Neural progenitor cell (in vitro differentiated cells): Measurements from ENCODE around the gene GUCY1A2. TPM values are rescaled to one million over a fixed set of nuclear protein-coding genes. Genes with fewer than 3 reads are reported as not detected.
"Not testable (repeated sequence)": the region's sequence is repeated elsewhere in the genome, so short reads cannot be mapped to it uniquely, and the experiment has no call there.

Experiments
- DNase-seq: peaks from one replicate; pipeline ENCODE4 v3.0.0-alpha.2; 2016; ENCODE audit warnings: low spot score
- H2AFZ ChIP-seq: fragments of 200-600 bp; sonication (generic); replicated peaks from 2 replicates; pipeline ENCODE4 v1.6.1; 2016; ENCODE audit warnings: antibody characterized with exemption
- H3F3A ChIP-seq: fragments of 200-600 bp; sonication (generic); 2 replicates; pipeline ENCODE4 v1.6.1; 2016; ENCODE audit warnings: antibody characterized with exemption, low read depth
- H3K27ac ChIP-seq: fragments of 200-600 bp; sonication (generic); 2 replicates; pipeline ENCODE4 v1.5.1; 2016; ENCODE audit warnings: mild to moderate bottlenecking
- H3K27me3 ChIP-seq: fragments of 200-600 bp; sonication (generic); 2 replicates; pipeline ENCODE4 v1.6.1; 2016; ENCODE audit warnings: mild to moderate bottlenecking, moderate library complexity
- H3K36me3 ChIP-seq: fragments of 200-600 bp; sonication (generic); 2 replicates; pipeline ENCODE4 v1.5.1; 2016
- H3K4me1 ChIP-seq: fragments of 200-600 bp; sonication (generic); 2 replicates; pipeline ENCODE4 v1.6.1; 2016; ENCODE audit warnings: mixed run types
- H3K4me2 ChIP-seq: fragments of 200-600 bp; sonication (generic); 2 replicates; pipeline ENCODE4 v1.6.1; 2016
- H3K4me3 ChIP-seq: fragments of 200-600 bp; sonication (generic); 2 replicates; pipeline ENCODE4 v1.5.1; 2016
- H3K79me2 ChIP-seq: fragments of 200-600 bp; sonication (generic); 2 replicates; pipeline ENCODE4 v1.6.1; 2016; ENCODE audit warnings: low read depth
- H3K9ac ChIP-seq: fragments of 200-600 bp; sonication (generic); 2 replicates; pipeline ENCODE4 v1.6.1; 2016
- H3K9me3 ChIP-seq: fragments of 200-600 bp; sonication (generic); 2 replicates; pipeline ENCODE4 v1.5.1; 2016; ENCODE audit warnings: low read depth
- H4K20me1 ChIP-seq: fragments of 200-600 bp; sonication (generic); 2 replicates; pipeline ENCODE4 v1.6.1; 2016; ENCODE audit warnings: low read depth
- H3K27ac Mint-ChIP-seq: 3 replicates; pipeline ENCODE4 v1.8.0; 2021; ENCODE audit warnings: mixed read lengths
- H3K27me3 Mint-ChIP-seq: 2 replicates; pipeline ENCODE4 v1.8.0; 2022; ENCODE audit warnings: low read depth, mild to moderate bottlenecking, inconsistent platforms, moderate library complexity, mixed read lengths; ENCODE audit not compliant: insufficient read depth
- H3K36me3 Mint-ChIP-seq: 3 replicates; pipeline ENCODE4 v1.8.0; 2021; ENCODE audit warnings: mixed read lengths
- H3K4me1 Mint-ChIP-seq: 3 replicates; pipeline ENCODE4 v1.8.0; 2021; ENCODE audit warnings: mixed read lengths
- H3K4me3 Mint-ChIP-seq: 3 replicates; pipeline ENCODE4 v1.8.0; 2021; ENCODE audit warnings: mild to moderate bottlenecking, moderate library complexity, mixed read lengths
- H3K9me3 Mint-ChIP-seq: 3 replicates; pipeline ENCODE4 v1.8.0; 2020; ENCODE audit warnings: mixed read lengths
- CTCF ChIP-seq: fragments of 200-600 bp; sonication (generic); IDR thresholded peaks from 2 replicates; pipeline ENCODE4 v1.5.1; 2017; ENCODE audit warnings: antibody characterized with exemption, mild to moderate bottlenecking
- EZH2 ChIP-seq: fragments of 200-600 bp; sonication (generic); IDR thresholded peaks from 2 replicates; pipeline ENCODE4 v1.6.1; 2017; ENCODE audit warnings: antibody characterized with exemption, mild to moderate bottlenecking, moderate library complexity
- EZH2phosphoT487 ChIP-seq: fragments of 200-600 bp; sonication (generic); IDR thresholded peaks from 2 replicates; pipeline ENCODE4 v1.6.1; 2017; ENCODE audit warnings: antibody characterized with exemption
- total RNA-seq: library from RNA; depleted of rRNA; stranded (reverse); fragments of >200 nt; gene quantifications from 2 replicates; pipeline ENCODE4 v1.2.3, GENCODE V29; 2015; ENCODE audit warnings: low replicate concordance

GUCY1A2 gene
- total RNA-seq, 1 donor from 2014 or later = 0.54 TPM

GRCh38 chr11:106889718-106890117 lies 128.6 kb downstream of the GUCY1A2 start:
- no peaks in the 10 kb centered on the region for H3K27me3 ChIP-seq
- no peaks in the 10 kb centered on the region for H3K79me2 ChIP-seq
- no peaks in the 10 kb centered on the region for H3K4me1 Mint-ChIP-seq
- H3K9ac ChIP-seq = no peak overlapping the region
- H4K20me1 ChIP-seq = no peaks in the 10 kb centered on the region
- no peaks in the 10 kb centered on the region for H3K27me3 Mint-ChIP-seq
- no peak overlapping the region for H2AFZ ChIP-seq
- no peak overlapping the region for H3K4me3 Mint-ChIP-seq
- no peak overlapping the region for H3K4me3 ChIP-seq
- DNase-seq = no peak
- no peaks in the 10 kb centered on the region for H3K36me3 ChIP-seq
- H3K36me3 Mint-ChIP-seq = no peaks in the 10 kb centered on the region
- no peak overlapping the region for H3K27ac Mint-ChIP-seq
- TF ChIP-seq EZH2 (no peak), CTCF (no peak), EZH2phosphoT487 (no peak)
- no peaks in the 10 kb centered on the region for H3K9me3 Mint-ChIP-seq
- no peak overlapping the region for H3K27ac ChIP-seq
- no peaks in the 10 kb centered on the region for H3K9me3 ChIP-seq
- no peaks in the 10 kb centered on the region for H3K4me1 ChIP-seq
- H3K4me2 ChIP-seq = no peak overlapping the region
- H3F3A ChIP-seq = no peaks in the 10 kb centered on the region

DNA sequence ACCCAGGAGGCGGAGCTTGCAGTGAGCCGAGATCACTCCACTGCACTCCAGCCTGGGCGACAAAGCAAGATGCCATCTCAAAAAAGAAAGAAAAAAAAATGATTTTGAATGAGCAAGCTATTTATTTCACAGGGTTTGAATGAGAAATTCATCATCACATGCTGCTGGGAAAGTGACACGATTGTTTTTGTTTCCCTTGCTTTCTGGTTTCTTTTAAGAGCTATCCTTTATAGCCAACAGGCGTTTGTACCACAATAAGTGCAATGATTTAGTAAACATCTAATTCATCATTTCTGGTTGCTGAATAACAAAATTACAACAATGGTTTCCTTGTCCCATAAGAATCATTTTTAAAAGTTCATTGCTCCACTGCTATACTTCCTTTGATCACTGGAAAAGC lies 129.9 kb downstream of the GUCY1A2 start:
- Histone ChIP-seq H4K20me1 (no peaks in the 10 kb centered on the region), H3K4me2 (no peak overlapping the region), H3K4me1 (no peaks in the 10 kb centered on the region), H3K4me3 (no peak overlapping the region), H3K9ac (no peak overlapping the region), H3K27me3 (no peaks in the 10 kb centered on the region), H3K9me3 (no peaks in the 10 kb centered on the region), H2AFZ (no peak overlapping the region), H3K79me2 (no peaks in the 10 kb centered on the region), H3F3A (no peaks in the 10 kb centered on the region), H3K36me3 (no peaks in the 10 kb centered on the region), H3K27ac (no peak overlapping the region)
- Mint-ChIP-seq H3K27ac (no peak overlapping the region), H3K4me3 (no peak overlapping the region), H3K9me3 (no peaks in the 10 kb centered on the region), H3K27me3 (no peaks in the 10 kb centered on the region), H3K4me1 (no peaks in the 10 kb centered on the region), H3K36me3 (no peaks in the 10 kb centered on the region)
- DNase-seq = no peak
- TF ChIP-seq EZH2 (no peak), EZH2phosphoT487 (no peak), CTCF (no peak)

DNA sequence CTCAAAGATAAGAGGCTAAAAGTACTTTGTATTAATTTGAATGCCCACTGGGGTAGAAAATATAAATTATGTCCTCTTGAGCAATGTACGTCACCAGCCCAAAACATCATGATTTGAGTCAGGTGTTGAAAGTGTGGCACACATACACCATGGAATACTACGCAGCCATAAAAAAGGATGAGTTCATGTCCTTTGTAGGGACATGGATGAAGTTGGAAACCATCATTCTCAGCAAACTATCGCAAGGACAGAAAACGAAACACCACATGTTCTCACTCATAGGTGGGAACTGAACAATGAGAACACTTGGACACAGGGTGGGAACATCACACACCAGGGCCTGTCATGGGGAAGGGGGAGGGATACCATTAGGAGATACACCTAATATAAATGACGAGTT lies 134.6 kb downstream of the GUCY1A2 start:
- not testable (repeated sequence) for H3F3A ChIP-seq, H3K4me3 ChIP-seq, H3K9ac ChIP-seq, DNase-seq, H4K20me1 ChIP-seq, H3K4me3 Mint-ChIP-seq, H3K27ac ChIP-seq, H3K4me2 ChIP-seq, H3K27me3 ChIP-seq, H3K36me3 Mint-ChIP-seq, H3K79me2 ChIP-seq, H3K9me3 Mint-ChIP-seq, H3K27ac Mint-ChIP-seq, H3K36me3 ChIP-seq, H2AFZ ChIP-seq, H3K4me1 Mint-ChIP-seq, H3K9me3 ChIP-seq, H3K27me3 Mint-ChIP-seq
- H3K4me1 ChIP-seq = peaks cover 12% of the 10 kb centered on the region

DNA sequence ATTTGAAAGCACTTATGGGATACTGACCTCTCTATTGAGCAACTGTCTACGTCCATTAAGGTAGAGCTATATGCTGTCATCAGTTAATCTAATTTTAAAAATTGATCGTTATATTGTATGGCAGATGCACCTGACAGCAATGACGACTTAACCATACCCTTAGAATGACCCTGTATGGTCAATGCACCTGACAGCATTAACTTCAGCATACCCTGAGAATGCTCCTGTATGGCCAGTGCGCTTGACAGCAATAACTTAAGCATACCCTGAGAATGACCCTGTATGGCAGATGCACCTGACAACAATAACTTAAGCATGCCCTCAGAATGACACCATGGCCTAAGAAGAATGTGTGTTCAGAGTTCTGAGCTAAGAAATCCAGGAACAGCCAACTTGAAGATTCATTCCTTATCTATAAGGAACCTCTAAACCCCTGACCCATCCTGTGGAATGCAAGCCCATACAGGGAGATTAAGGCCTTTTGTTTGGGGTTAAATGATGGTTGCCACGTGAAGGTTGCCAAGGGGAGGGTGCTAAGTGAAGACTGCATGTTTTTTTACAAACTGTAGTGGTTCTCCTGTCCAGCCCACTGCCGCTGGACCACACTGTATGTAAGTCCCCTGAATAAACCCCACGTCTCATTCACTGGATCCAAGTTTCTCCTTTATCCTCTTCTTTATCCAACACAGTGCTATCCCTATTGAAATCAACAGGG lies 138.3 kb downstream of the GUCY1A2 start:
- Mint-ChIP-seq H3K36me3 (no peaks in the 10 kb centered on the region), H3K4me3 (no peak overlapping the region), H3K27ac (no peak overlapping the region), H3K9me3 (no peaks in the 10 kb centered on the region), H3K4me1 (peaks cover 6% of the 10 kb centered on the region), H3K27me3 (no peaks in the 10 kb centered on the region)
- Histone ChIP-seq H3K4me1 (peaks cover 12% of the 10 kb centered on the region), H3K9me3 (no peaks in the 10 kb centered on the region), H3K4me2 (peak overlapping the region; percentile 64), H3K36me3 (no peaks in the 10 kb centered on the region), H3K9ac (no peak overlapping the region), H3K4me3 (no peak overlapping the region), H4K20me1 (no peaks in the 10 kb centered on the region), H3K79me2 (no peaks in the 10 kb centered on the region), H3K27ac (no peak overlapping the region), H3F3A (no peaks in the 10 kb centered on the region), H3K27me3 (no peaks in the 10 kb centered on the region), H2AFZ (peak overlapping the region; percentile 44)
- TF ChIP-seq EZH2phosphoT487 (no peak), CTCF (no peak), EZH2 (no peak)
- peak; percentile 86 for DNase-seq
